GM23248 (cell line): ENCODE results near the gene ALG14.

Source experiments
- EZH2 ChIP-seq: fragments of 200-600 bp; sonication (generic); IDR thresholded peaks from 2 replicates; pipeline ENCODE4 v1.6.1; 2018; ENCODE audit warnings: antibody characterized with exemption, mild to moderate bottlenecking; ENCODE audit not compliant: insufficient read depth, poor library complexity, severe bottlenecking
- EZH2phosphoT487 ChIP-seq: fragments of 200-600 bp; sonication (generic); IDR thresholded peaks from 2 replicates; pipeline ENCODE4 v1.6.1; 2018; ENCODE audit warnings: antibody characterized with exemption, moderate library complexity, mild to moderate bottlenecking, low read depth; ENCODE audit not compliant: insufficient read depth

GRCh38 chr1:95057351-95057750, 15.4 kb downstream of the ALG14 start:
- TF ChIP-seq EZH2 (no peak), EZH2phosphoT487 (no peak)
